ENCODE measurements around the gene PAMR1. TPM values are rescaled to one million over a fixed set of nuclear protein-coding genes. Genes with fewer than 3 reads are reported as not detected.
A peak's percentile ranks its signal among the peaks of the same experiment; 100 is the strongest.

Gene PAMR1
- total RNA-seq, 1 experiment from 2014 or later = 1.1 TPM

GRCh38 chr11:35390737-35391682 lies 134.4 kb downstream of the PAMR1 start:
- H2AFZ ChIP-seq = peak overlapping the region; percentile 34; the same call in 1 of the 2 replicates
- no peaks in the 10 kb centered on the region for H3K27me3 ChIP-seq (ENCODE audit: insufficient read depth, low read depth)
- peaks cover 27% of the 10 kb centered on the region for H3F3A ChIP-seq (ENCODE audit: insufficient read depth, low read depth)
- no peaks in the 10 kb centered on the region for H3K9me2 ChIP-seq (ENCODE audit: insufficient read depth)
- intact Hi-C loops (cut with micrococcal nuclease; ENCODE audit: unreplicated experiment) = loop anchor here (1.0 to 5.0 kb wide), 8 partner anchors 27 to 804 kb away; no protein-coding TSS in a partner anchor
- ChIA-PET CTCF (interaction anchor here (1.0 kb wide), 1 partner anchor 464 kb away, joined by 4 read pairs; no protein-coding TSS in a partner anchor), POLR2A (ENCODE audit: unreplicated experiment) (interaction anchor here (0.8 kb wide), 1 partner anchor 155 kb away, joined by 5 read pairs; no protein-coding TSS in a partner anchor)
- peak; percentile 43 to 94 for DNase-seq
- H3K4me3 ChIP-seq = peak overlapping the region; percentile 16; the same call in 1 of the 2 replicates
- BruUV-seq (replicated peaks) = no TSS peak
- no peaks in the 10 kb centered on the region for H4K20me1 ChIP-seq (ENCODE audit: insufficient read depth)
- H3K79me2 ChIP-seq (ENCODE audit: low read depth) = no peaks in the 10 kb centered on the region
- H3K4me2 ChIP-seq = peak overlapping the region; percentile 71
- TF ChIP-seq EZH2 (IDR thresholded peaks at IDR 0.05; ENCODE audit: low read depth) = no peak
- TF ChIP-seq CTCF (conservative IDR thresholded peaks at IDR 0.05) = no peak
- H3K27ac ChIP-seq = peak overlapping the region; percentile 72
- H3K4me1 ChIP-seq (replicated peaks; ENCODE audit: insufficient read depth) = peaks cover 49% of the 10 kb centered on the region
- no peaks in the 10 kb centered on the region for H3K9me3 ChIP-seq (ENCODE audit: insufficient read depth, low read depth)
- H3K36me3 ChIP-seq (ENCODE audit: low read depth) = no peaks in the 10 kb centered on the region

- H3F3A ChIP-seq (ENCODE audit: insufficient read depth, low read depth) = peaks cover 27% of the 10 kb centered on the region
- ChIA-PET POLR2A (ENCODE audit: unreplicated experiment) (interaction anchor here (0.7 kb wide), 2 partner anchors 26 to 159 kb away, joined by 7 to 8 read pairs; no protein-coding TSS in a partner anchor), CTCF (interaction anchor here (0.9 to 1.2 kb wide), 3 partner anchors 26 to 463 kb away, joined by 3 read pairs; no protein-coding TSS in a partner anchor)
- DNase-seq = peak; percentile 18 to 81
- H3K27ac ChIP-seq = peak overlapping the region; percentile 72
- BruUV-seq (replicated peaks) = no TSS peak
- no peaks in the 10 kb centered on the region for H3K79me2 ChIP-seq (ENCODE audit: low read depth)
- no peaks in the 10 kb centered on the region for H4K20me1 ChIP-seq (ENCODE audit: insufficient read depth)
- TF ChIP-seq CTCF (conservative IDR thresholded peaks at IDR 0.05) (no peak), EZH2 (IDR thresholded peaks at IDR 0.05; ENCODE audit: low read depth) (no peak)
- H3K4me1 ChIP-seq (replicated peaks; ENCODE audit: insufficient read depth) = peaks cover 49% of the 10 kb centered on the region
- H2AFZ ChIP-seq = no peak overlapping the region
- H3K9me3 ChIP-seq (ENCODE audit: insufficient read depth, low read depth) = no peaks in the 10 kb centered on the region
- no peaks in the 10 kb centered on the region for H3K9me2 ChIP-seq (ENCODE audit: insufficient read depth)
- intact Hi-C loops (cut with micrococcal nuclease; ENCODE audit: unreplicated experiment) = loop anchor here (2.0 to 5.0 kb wide), 7 partner anchors 95 to 803 kb away; no protein-coding TSS in a partner anchor
- H3K27me3 ChIP-seq (ENCODE audit: insufficient read depth, low read depth) = no peaks in the 10 kb centered on the region
- H3K4me2 ChIP-seq = peak overlapping the region; percentile 71
- H3K4me3 ChIP-seq = no peak overlapping the region
- no peaks in the 10 kb centered on the region for H3K36me3 ChIP-seq (ENCODE audit: low read depth)
Observed at GRCh38 chr11:35389897-35390465, 135.4 kb downstream of the PAMR1 start.

GRCh38 chr11:35389112-35389511 lies 136.3 kb downstream of the PAMR1 start:
- no TSS peak for BruUV-seq (replicated peaks)
- H3K79me2 ChIP-seq (ENCODE audit: low read depth) = no peaks in the 10 kb centered on the region
- H3K9me2 ChIP-seq (ENCODE audit: insufficient read depth) = no peaks in the 10 kb centered on the region
- DNase-seq = no peak
- intact Hi-C loops (cut with micrococcal nuclease; ENCODE audit: unreplicated experiment) = no loop called here
- H3F3A ChIP-seq (ENCODE audit: insufficient read depth, low read depth) = peaks cover 27% of the 10 kb centered on the region
- ChIA-PET CTCF (interaction anchor here (1.1 to 1.2 kb wide), 2 partner anchors 62 to 462 kb away, joined by 3 read pairs; no protein-coding TSS in a partner anchor), POLR2A (ENCODE audit: unreplicated experiment) (no interaction called here)
- H3K9me3 ChIP-seq (ENCODE audit: insufficient read depth, low read depth) = no peaks in the 10 kb centered on the region
- no peaks in the 10 kb centered on the region for H3K36me3 ChIP-seq (ENCODE audit: low read depth)
- H3K4me3 ChIP-seq = no peak overlapping the region
- no peaks in the 10 kb centered on the region for H4K20me1 ChIP-seq (ENCODE audit: insufficient read depth)
- no peak overlapping the region for H2AFZ ChIP-seq
- H3K27me3 ChIP-seq (ENCODE audit: insufficient read depth, low read depth) = no peaks in the 10 kb centered on the region
- no peak for TF ChIP-seq CTCF (conservative IDR thresholded peaks at IDR 0.05)
- TF ChIP-seq EZH2 (IDR thresholded peaks at IDR 0.05; ENCODE audit: low read depth) = no peak
- H3K27ac ChIP-seq = no peak overlapping the region
- peak overlapping the region; percentile 71; the same call in 1 of the 2 replicates for H3K4me2 ChIP-seq
- H3K4me1 ChIP-seq (replicated peaks; ENCODE audit: insufficient read depth) = peaks cover 49% of the 10 kb centered on the region
